ENCODE results near the gene TTLL9. TPM values are rescaled to one million over a fixed set of nuclear protein-coding genes. Genes with fewer than 3 reads are reported as not detected.

Gene TTLL9
- total RNA-seq, 3 donors from 2014 or later, result 0.16 to 2.9 (median 0.98) TPM

- DNase-seq (ENCODE audit: low spot score in 2 of 2), result no peak
These were observed 120.4 kb downstream of the TTLL9 start for GRCh38 chr20:31990641-31991338.

DNA sequence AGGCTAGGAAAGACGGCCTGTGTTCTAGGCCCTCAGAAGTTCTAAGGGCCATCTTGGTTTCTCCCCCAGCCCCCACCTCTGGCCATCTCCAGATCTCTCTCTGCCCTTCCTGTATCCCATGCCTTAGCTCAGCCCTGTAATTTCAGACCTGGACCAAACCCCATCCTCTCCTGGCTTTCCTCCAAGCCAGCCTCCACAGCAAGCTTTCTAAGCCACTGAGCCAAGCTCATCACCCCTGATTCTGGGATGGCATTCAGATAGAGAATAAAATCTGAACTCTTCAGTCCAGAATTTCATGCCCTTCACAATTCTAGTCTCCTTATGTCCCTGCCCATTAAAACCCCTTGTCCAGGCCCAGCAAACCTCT, 120.9 kb downstream of the TTLL9 start:
- Histone ChIP-seq H3K27me3 (peaks cover 0 to 32% of the 10 kb centered on the region in 2 donors), H3K27ac (no peak overlapping the region), H3K4me1 (no peaks in the 10 kb centered on the region), H3K4me3 (no peak overlapping the region), H3K36me3 (no peaks in the 10 kb centered on the region), H3K9me3 (no peaks in the 10 kb centered on the region)
- DNase-seq (ENCODE audit: low spot score in 2 of 2), result no peak
- intact Hi-C loops (cut with DNase I; ENCODE audit: low total_unique reads), result no loop called here
- TF ChIP-seq CTCF (IDR thresholded peaks at IDR 0.05) (no peak), POLR2AphosphoS5 (IDR thresholded peaks at IDR 0.05) (no peak), POLR2A (IDR thresholded peaks at IDR 0.05) (no peak)

More at GRCh38 chr20:31990641-31991338, 120.4 kb downstream of the TTLL9 start:
- Histone ChIP-seq H3K27me3 (peaks cover 0 to 27% of the 10 kb centered on the region in 2 donors), H3K4me1 (no peaks in the 10 kb centered on the region), H3K27ac (no peak overlapping the region), H3K36me3 (no peaks in the 10 kb centered on the region), H3K4me3 (no peak overlapping the region), H3K9me3 (no peaks in the 10 kb centered on the region)
- no peak for TF ChIP-seq POLR2AphosphoS5 (IDR thresholded peaks at IDR 0.05)
- intact Hi-C loops (cut with DNase I; ENCODE audit: low total_unique reads), result no loop called here

- intact Hi-C loops (cut with DNase I; ENCODE audit: low total_unique reads), result no loop called here
- H3K9me3 ChIP-seq, result no peaks in the 10 kb centered on the region
- H3K27me3 ChIP-seq, result peaks cover 0 to 40% of the 10 kb centered on the region in 2 donors
- no peaks in the 10 kb centered on the region for H3K4me1 ChIP-seq
- no peaks in the 10 kb centered on the region for H3K36me3 ChIP-seq
- no peak overlapping the region for H3K4me3 ChIP-seq
- no peak for DNase-seq (ENCODE audit: low spot score in 2 of 2)
- H3K27ac ChIP-seq, result no peak overlapping the region
- TF ChIP-seq POLR2A (IDR thresholded peaks at IDR 0.05) (no peak), POLR2AphosphoS5 (IDR thresholded peaks at IDR 0.05) (no peak), CTCF (IDR thresholded peaks at IDR 0.05) (no peak)
These were observed 121.7 kb downstream of the TTLL9 start for GRCh38 chr20:31992086-31992485.

Other genes with a start within 250 kb of the TTLL9 start
- 1 to 10 TPM in 1 of 3 donors, not detected in 2; 5.3 TPM for gene COX4I2, start 232.7 kb upstream of the TTLL9 start, total RNA-seq
- 100 to 1,000 TPM in 2 of 3 donors, 10 to 100 TPM in 1; 95.1 to 124 (median 117) TPM for gene BCL2L1, start 147.8 kb upstream of the TTLL9 start, total RNA-seq
- 1 to 10 TPM in 1 of 3 donors, under 1 TPM in 2; 0.33 to 3.8 (median 0.73) TPM for gene TPX2, start 131.3 kb upstream of the TTLL9 start, total RNA-seq
- not detected for gene MYLK2, start 51.3 kb upstream of the TTLL9 start, total RNA-seq
- gene FOXS1, start 25.0 kb upstream of the TTLL9 start, total RNA-seq, result under 1 TPM in 2 of 3 donors, not detected in 1; 0.44 to 0.98 TPM
- 1 to 10 TPM; 1.9 to 3.6 (median 2.1) TPM for gene DUSP15, start 107 bp upstream of the TTLL9 start, total RNA-seq
- 10 to 100 TPM in 1 of 3 donors, 1 to 10 TPM in 2; 5.1 to 11.1 (median 9.8) TPM for gene PDRG1, start 81.4 kb downstream of the TTLL9 start, total RNA-seq
- gene XKR7, start 97.5 kb downstream of the TTLL9 start, total RNA-seq, result not detected
- 1 to 10 TPM; 2.8 to 9.2 (median 4.6) TPM for gene CCM2L, start 139.8 kb downstream of the TTLL9 start, total RNA-seq
- 10 to 100 TPM; 10.2 to 27.4 (median 16.0) TPM for gene HCK, start 181.6 kb downstream of the TTLL9 start, total RNA-seq
- gene TM9SF4, start 239.1 kb downstream of the TTLL9 start, total RNA-seq, result 10 to 100 TPM; 20.2 to 28.5 (median 26.9) TPM

Data from breast epithelium (tissue), 4 donors.